Measurements from ENCODE around the gene HOXD13. TPM values are rescaled to one million over a fixed set of nuclear protein-coding genes. Genes with fewer than 3 reads are reported as not detected.

Gene HOXD13
- total RNA-seq, 2 experiments from 2014 or later = not detected

DNA sequence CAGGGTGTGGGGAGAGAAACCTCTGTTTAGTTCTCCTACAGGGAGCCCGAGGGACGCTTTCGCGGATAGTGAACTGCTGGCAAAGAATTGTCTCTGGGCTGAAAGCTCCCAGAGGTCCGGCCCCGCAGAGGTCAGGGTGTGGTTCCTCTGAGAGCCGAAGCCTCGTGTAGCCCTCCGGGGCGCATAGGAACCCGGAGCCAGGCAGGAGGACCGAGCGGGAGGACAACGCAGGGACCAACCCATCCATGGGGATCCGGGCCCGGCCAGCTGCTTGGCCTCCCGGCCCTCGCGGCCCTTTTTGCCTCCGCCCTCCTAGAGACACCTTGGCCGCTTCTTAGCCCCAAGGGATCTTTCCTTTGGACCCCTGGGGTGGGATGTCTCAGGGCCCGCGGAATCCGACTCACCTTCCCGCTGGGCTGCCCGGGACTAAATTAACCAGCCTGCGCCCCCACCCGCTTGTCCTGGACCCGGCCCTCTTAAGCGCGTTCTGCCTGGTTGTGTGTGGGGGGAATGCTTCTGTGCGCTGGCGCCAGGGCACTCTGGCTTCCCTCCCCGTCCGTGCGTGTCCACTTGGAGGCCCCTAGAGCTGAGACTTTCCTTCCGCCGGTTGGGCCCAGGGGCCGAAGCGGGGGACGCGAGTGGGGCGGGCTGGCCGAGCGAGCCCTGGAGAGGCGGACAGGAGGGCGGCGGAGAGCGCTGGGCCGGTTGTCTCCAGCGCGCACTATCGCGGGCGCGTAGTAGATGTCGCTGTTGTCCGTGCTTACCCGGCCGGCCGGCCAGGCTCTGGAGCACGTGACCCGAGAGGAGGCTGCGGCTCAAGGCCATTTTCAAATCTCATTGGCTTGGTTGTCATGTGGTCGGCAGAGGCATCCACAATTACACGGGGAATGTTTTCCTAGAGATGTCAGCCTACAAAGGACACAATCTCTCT is 23.6 kb downstream of the HOXD13 start, which contains the start of gene HOXD10:
TSS of gene HOXD10 (plus strand) at position 896 of the 931 bp plus-strand sequence. CDS start 56 bp downstream, outside the sequence.
- POLR2A ChIA-PET = no interaction called here
- CTCF ChIA-PET = no interaction called here

DNA sequence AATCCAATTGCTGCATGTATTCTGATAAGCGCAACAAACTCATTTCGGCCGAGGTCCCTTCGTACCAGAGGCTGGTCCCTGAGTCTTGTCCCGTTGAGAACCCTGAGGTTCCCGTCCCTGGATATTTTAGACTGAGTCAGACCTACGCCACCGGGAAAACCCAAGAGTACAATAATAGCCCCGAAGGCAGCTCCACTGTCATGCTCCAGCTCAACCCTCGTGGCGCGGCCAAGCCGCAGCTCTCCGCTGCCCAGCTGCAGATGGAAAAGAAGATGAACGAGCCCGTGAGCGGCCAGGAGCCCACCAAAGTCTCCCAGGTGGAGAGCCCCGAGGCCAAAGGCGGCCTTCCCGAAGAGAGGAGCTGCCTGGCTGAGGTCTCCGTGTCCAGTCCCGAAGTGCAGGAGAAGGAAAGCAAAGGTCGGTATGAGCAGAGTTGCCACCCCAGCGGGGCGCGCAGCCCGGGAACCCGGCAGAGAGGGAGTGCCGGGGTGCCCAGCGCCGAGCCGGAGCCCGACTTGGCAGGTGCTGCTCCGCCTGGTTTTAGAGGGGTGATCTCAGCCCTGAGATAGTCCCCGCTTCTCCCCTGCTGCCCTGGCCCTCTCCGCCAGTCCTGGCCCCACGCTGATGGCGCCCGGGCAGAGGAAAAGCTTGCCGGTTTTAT is 24.8 kb downstream of the HOXD13 start:
- POLR2A ChIA-PET = no interaction called here
- CTCF ChIA-PET = no interaction called here

DNA sequence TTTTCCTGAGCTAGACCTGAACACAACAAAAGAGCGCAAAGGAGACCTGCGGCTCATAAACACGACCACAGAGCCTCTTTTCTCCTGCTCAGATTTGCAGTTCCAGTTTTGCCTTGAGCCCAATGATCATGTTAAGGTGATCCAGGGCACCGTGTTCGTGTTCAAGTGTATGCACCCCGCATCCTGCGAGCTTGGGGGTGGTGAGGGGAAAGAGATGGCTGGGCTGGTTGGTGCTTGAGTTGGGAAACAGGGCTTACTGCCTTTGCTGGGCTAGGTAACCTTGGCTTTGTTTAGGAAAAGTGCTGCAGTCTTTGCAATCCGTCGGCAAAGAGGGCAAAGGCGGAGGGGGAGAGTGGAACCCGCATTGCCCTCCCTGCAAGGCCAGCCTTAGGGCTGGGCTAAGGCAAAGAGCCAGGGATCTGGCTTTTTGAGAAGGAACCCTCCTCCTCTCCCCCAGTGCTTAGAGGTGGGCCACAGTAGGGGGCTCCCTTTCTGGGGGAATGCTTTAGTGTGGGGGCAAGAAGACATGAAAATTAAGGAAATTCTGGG is 25.4 kb downstream of the HOXD13 start:
- ChIA-PET CTCF (no interaction called here), POLR2A (no interaction called here)

DNA sequence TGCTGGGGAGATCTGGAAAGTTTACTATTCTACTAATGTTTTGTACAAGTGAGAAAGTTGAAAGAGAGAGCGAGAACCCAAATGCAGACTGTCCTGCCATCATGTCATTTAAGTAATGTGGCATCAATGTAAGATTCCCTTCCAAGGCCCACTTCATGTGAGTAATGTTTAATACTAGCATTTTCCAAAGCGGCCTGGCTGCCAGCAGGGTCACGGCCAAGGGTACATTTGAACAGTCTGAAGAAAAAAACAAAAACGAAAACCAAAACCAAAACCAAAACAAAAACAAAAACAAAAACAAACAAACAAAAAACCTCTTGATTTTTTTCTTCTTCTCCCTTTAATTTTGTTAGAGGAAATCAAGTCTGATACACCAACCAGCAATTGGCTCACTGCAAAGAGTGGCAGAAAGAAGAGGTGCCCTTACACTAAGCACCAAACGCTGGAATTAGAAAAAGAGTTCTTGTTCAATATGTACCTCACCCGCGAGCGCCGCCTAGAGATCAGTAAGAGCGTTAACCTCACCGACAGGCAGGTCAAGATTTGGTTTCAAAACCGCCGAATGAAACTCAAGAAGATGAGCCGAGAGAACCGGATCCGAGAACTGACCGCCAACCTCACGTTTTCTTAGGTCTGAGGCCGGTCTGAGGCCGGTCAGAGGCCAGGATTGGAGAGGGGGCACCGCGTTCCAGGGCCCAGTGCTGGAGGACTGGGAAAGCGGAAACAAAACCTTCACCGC is 26.2 kb downstream of the HOXD13 start:
- ChIA-PET POLR2A (no interaction called here), CTCF (no interaction called here)

- ChIA-PET CTCF (interaction anchor here (0.9 kb wide), 1 partner anchor 42 kb away, joined by 3 read pairs; no protein-coding TSS in a partner anchor), POLR2A (no interaction called here)
Measured at GRCh38 chr2:176120364-176121189, 28.1 kb downstream of the HOXD13 start.

GRCh38 chr2:176121190-176122051 is 28.9 kb downstream of the HOXD13 start:
- POLR2A ChIA-PET = no interaction called here
- CTCF ChIA-PET = interaction anchor here (1.1 kb wide), 1 partner anchor 10 kb away, joined by 3 read pairs; no protein-coding TSS in a partner anchor

- ChIA-PET CTCF (interaction anchor here (1.1 kb wide), 1 partner anchor 9 kb away, joined by 3 read pairs; no protein-coding TSS in a partner anchor), POLR2A (no interaction called here)
Measured at GRCh38 chr2:176122052-176122682, 29.6 kb downstream of the HOXD13 start.

DNA sequence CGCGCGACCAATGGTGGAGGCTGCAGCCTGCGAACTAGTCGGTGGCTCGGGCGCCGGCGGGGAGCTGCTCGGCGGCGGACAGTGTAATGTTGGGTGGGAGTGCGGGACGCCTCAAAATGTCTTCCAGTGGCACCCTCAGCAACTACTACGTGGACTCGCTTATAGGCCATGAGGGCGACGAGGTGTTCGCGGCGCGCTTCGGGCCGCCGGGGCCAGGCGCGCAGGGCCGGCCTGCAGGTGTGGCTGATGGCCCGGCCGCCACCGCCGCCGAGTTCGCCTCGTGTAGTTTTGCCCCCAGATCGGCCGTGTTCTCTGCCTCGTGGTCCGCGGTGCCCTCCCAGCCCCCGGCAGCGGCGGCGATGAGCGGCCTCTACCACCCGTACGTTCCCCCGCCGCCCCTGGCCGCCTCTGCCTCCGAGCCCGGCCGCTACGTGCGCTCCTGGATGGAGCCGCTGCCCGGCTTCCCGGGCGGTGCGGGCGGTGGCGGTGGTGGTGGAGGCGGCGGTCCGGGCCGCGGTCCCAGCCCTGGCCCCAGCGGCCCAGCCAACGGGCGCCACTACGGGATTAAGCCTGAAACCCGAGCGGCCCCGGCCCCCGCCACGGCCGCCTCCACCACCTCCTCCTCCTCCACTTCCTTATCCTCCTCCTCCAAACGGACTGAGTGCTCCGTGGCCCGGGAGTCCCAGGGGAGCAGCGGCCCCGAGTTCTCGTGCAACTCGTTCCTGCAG is 30.3 kb downstream of the HOXD13 start, which contains the start of gene HOXD9:
TSS of gene HOXD9 (plus strand) at position 37 of the 728 bp plus-strand sequence. CDS start at position 87, 50 bp downstream.
- CTCF ChIA-PET = no interaction called here
- POLR2A ChIA-PET = no interaction called here

- CTCF ChIA-PET = no interaction called here
- POLR2A ChIA-PET = no interaction called here
Measured at GRCh38 chr2:176123411-176124109, 31.0 kb downstream of the HOXD13 start.

DNA sequence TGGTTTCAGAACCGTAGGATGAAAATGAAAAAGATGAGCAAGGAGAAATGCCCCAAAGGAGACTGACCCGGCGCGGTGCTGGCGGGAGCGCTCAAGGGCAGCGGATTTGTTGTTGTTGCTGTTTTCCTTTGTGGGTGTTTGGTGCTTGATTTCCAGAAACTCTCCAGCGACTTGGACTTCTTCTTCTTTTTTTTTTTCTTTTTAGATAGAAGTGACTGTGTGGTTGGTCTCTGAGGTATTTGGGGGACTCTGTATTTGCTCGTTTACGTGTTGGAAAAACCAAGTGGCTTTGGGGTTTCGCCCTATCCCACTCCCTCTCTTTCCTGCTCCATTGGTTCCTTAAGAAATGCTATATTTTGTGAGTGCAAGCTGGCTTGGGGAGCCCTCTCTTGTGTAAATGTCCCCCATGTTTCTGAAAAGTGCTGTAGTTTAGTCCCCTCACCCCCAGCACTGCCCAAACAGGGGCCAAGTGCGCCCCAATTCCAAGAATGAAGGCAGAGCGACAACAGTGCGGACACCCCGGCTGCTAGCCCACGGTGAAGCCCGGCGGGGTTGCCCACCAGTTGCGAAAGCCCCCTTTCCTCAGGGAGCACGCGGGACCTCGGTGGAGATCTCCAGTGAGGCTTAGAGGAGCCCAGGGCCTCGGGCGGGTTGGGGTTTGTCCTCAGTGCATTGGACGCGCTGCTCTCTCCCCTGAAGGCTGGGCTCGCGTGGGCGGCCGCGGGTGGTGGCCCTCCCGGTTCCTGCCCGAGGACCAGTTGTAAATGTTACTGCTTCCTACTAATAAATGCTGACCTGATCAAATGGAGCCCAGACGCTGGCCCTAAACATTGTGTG is 31.8 kb downstream of the HOXD13 start:
- POLR2A ChIA-PET = no interaction called here
- CTCF ChIA-PET = no interaction called here

- ChIA-PET POLR2A (no interaction called here), CTCF (interaction anchor here (2.4 kb wide), 1 partner anchor 526 kb away, joined by 19 read pairs; no protein-coding TSS in a partner anchor)
Measured at GRCh38 chr2:176124947-176125771, 32.6 kb downstream of the HOXD13 start.

DNA sequence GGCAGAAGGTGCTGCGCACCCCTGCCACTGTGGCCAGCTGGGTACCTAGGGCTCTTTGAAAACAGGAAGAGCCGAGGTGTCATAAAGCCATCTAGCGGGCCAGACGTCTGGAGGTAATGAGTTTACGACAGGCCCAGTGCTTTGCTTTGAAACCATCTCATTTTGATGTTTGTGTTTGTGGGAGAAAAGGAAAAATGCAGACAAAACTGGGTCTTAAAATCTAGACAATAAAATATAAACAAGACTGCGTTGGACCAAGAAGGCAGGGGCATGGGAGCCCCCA is 33.2 kb downstream of the HOXD13 start:
- POLR2A ChIA-PET = no interaction called here
- CTCF ChIA-PET = interaction anchor here (2.4 kb wide), 1 partner anchor 525 kb away, joined by 19 read pairs; no protein-coding TSS in a partner anchor

DNA sequence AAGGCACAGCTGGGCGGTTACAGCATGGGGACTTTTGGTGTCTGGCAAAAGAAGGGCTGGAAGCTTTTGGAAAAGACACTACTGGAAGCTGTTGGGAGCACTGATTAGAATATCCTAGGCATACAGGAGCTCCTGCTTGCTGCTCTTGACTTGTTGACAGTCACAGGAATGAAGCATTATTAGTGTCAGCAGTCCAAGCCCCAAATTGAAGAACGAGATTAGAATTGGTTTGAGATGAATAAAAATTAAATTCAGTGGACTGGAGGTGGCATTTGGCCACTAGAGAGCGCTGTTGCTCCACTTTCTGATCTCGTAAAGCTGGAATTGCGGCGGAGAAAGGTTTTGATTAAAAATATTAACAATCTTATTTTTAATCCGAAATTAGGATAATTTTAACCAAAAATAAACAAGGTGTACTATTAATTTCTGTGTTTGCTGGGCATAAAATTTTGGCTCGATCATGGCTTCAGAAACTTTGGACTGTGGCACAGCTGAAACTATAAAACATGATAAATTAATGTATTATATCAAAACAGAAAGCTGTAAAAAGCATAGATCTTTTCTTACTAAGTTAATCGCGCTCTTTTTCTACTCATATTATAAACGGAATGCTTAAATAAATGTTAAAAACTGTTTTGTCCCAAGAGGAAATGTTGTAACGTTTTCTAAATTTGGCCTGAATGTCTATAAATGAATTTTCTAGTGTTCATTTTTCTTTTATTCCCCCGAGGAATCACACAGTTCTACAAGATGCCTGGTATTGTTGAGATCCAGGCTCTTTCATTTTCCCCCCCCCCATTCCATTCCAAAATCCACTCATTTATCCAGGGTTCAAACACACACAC is 34.6 kb downstream of the HOXD13 start:
- ChIA-PET CTCF (interaction anchor here (0.6 to 2.8 kb wide), 20 partner anchors 14 to 1034 kb away, joined by 3 to 19 read pairs (median 4); no protein-coding TSS in a partner anchor), POLR2A (interaction anchor here (1.2 kb wide), 1 partner anchor 328 kb away, joined by 3 read pairs; no protein-coding TSS in a partner anchor)

- CTCF ChIA-PET = interaction anchor here (1.0 to 2.8 kb wide), 12 partner anchors 14 to 1033 kb away, joined by 3 to 19 read pairs (median 4); no protein-coding TSS in a partner anchor
- POLR2A ChIA-PET = interaction anchor here (1.2 kb wide), 1 partner anchor 327 kb away, joined by 3 read pairs; no protein-coding TSS in a partner anchor
Measured at GRCh38 chr2:176127774-176128072, 35.2 kb downstream of the HOXD13 start.

Data from activated CD8-positive, alpha-beta memory T cell treated with anti-CD3 and anti-CD28 coated beads for 36 hours (primary cell).